PFSK-1 (cell line): Measurements from ENCODE around the gene GBE1.

ENCODE experiments used
- REST ChIP-seq, 2 experiments: IDR thresholded peaks; 2 replicates each; pipeline versions ENCODE4 v1.6.1 to v1.8.0; 2011 to 2012; ENCODE audit warnings: low read depth in 2 of 2, low read length in 2 of 2, control low read depth in 1 of 2, inconsistent platforms in 1 of 2, mild to moderate bottlenecking in 1 of 2, moderate library complexity in 1 of 2; ENCODE audit not compliant: insufficient read depth in 1 of 2
- SIN3A ChIP-seq: IDR thresholded peaks from 2 replicates; pipeline ENCODE4 v1.6.1; 2012; ENCODE audit warnings: mild to moderate bottlenecking, low read length, moderate library complexity, borderline replicate concordance; ENCODE audit not compliant: insufficient read depth
- TAF1 ChIP-seq: IDR thresholded peaks from 2 replicates; pipeline ENCODE4 v1.6.1; 2012; ENCODE audit warnings: low read length, control low read depth, borderline replicate concordance; ENCODE audit not compliant: insufficient read depth

GRCh38 chr3:81444817-81445460 lies 316.5 kb downstream of the GBE1 start:
- TF ChIP-seq TAF1 = no peak
- no peak for TF ChIP-seq SIN3A
- no peak for TF ChIP-seq REST (IDR thresholded peaks at IDR 0.05; ENCODE audit: insufficient read depth in 1 of 2, low read depth in 2 of 2, low read length in 2 of 2)
